MCF 10A (cell line): ENCODE data around the gene OCEL1. TPM values are rescaled to one million over a fixed set of nuclear protein-coding genes. Genes with fewer than 3 reads are reported as not detected.

Experiments
- BruUV-seq: library from RNA; stranded (reverse); fragments of 400-500 nt; replicated peaks from 2 replicates; lab custom pipeline; 2021; lab: Mats Ljungman, UMichigan
- CTCF ChIA-PET: fragments of 300-600 bp; sonication (Branson Sonifier 250); formaldehyde crosslinking; extraction: SDS; loops from one replicate; lab custom pipeline; 2021; ENCODE audit warnings: antibody characterized with exemption, inconsistent platforms; lab: Yijun Ruan, JAX
- POLR2A ChIA-PET: fragments of 300-600, 350-650 bp; sonication (Branson Sonifier 250); formaldehyde crosslinking; extraction: SDS; loops from one replicate; lab custom pipeline; 2020; ENCODE audit warnings: antibody characterized with exemption, inconsistent platforms; lab: Yijun Ruan, JAX
- DNase-seq: peaks from one replicate; pipeline ENCODE4 v3.0.0-alpha.2; 2018; ENCODE audit not compliant: unreplicated experiment
- H3K27ac Mint-ChIP-seq: one replicate; pipeline ENCODE4 v1.8.0; 2022; ENCODE audit warnings: mild to moderate bottlenecking, low read depth, mixed read lengths; ENCODE audit not compliant: unreplicated experiment
- H3K27me3 Mint-ChIP-seq: one replicate; pipeline ENCODE4 v1.8.0; 2022; ENCODE audit warnings: mixed read lengths; ENCODE audit not compliant: insufficient read depth, unreplicated experiment
- H3K36me3 Mint-ChIP-seq: one replicate; pipeline ENCODE4 v1.8.0; 2022; ENCODE audit warnings: mild to moderate bottlenecking, moderate library complexity, mixed read lengths; ENCODE audit not compliant: insufficient read depth, unreplicated experiment
- H3K4me1 Mint-ChIP-seq: one replicate; pipeline ENCODE4 v1.8.0; 2022; ENCODE audit warnings: mixed read lengths; ENCODE audit not compliant: insufficient read depth, unreplicated experiment
- H3K4me3 Mint-ChIP-seq: one replicate; pipeline ENCODE4 v1.8.0; 2022; ENCODE audit warnings: mild to moderate bottlenecking, moderate library complexity, mixed read lengths; ENCODE audit not compliant: unreplicated experiment
- H3K9me3 Mint-ChIP-seq: one replicate; pipeline ENCODE4 v1.8.0; 2022; ENCODE audit warnings: mixed read lengths; ENCODE audit not compliant: unreplicated experiment
- CTCF ChIP-seq: fragments of 200-600 bp; IDR thresholded peaks from one replicate; pipeline ENCODE4 v1.8.0; 2022; ENCODE audit warnings: antibody characterized with exemption, mild to moderate bottlenecking; ENCODE audit not compliant: unreplicated experiment
- intact Hi-C: fragments of 100-400 bp; cut with micrococcal nuclease; formaldehyde crosslinking; loops from 2 replicates; pipeline ENCODE4 v1.14.1; 2022
- total RNA-seq: library from RNA; stranded (reverse); gene quantifications from 2 replicates; pipeline ENCODE4 v1.2.3, GENCODE V29; 2022

The OCEL1 gene
- total RNA-seq, 1 experiment from 2014 or later: 14.3 TPM

DNA sequence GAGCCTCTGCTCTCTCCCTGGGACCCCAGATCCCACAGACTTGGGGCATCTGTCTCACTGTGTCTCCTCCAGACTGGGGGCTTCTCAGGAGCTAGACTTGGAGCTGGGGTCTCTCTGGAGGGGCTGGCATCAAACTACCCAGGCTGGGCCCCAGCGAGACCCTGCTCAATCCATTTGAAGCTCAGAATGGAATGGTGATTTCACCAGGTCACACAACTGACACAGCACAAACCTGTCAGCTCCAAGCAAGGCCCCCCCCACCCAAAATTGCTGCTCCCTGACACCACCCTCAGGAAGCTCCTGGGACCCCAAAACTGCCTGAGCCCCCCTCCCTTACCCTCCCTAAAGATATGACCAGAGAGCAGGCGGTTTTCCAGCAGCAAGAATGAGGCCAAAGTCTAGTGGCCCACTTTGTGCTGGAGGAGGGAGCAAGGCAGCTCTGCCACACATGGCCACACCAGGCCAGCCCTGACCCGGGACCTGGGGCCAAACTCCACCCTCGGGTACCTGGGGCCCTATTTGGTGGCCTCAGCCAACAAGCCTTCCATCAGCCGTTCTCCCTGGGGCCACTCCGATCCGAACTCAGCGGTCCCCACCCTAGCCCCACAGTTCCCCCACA, 17.3 kb downstream of the OCEL1 start:
- Mint-ChIP-seq H3K27me3 (no peaks in the 10 kb centered on the region), H3K36me3 (peaks cover 33% of the 10 kb centered on the region), H3K4me1 (peaks cover 33% of the 10 kb centered on the region), H3K27ac (peak overlapping the region; percentile 93), H3K4me3 (peak overlapping the region; percentile 89), H3K9me3 (no peaks in the 10 kb centered on the region)
- TF ChIP-seq CTCF: no peak
- POLR2A ChIA-PET: interaction anchor here (0.6 to 4.3 kb wide), 11 partner anchors 8 to 167 kb away, joined by 3 to 34 read pairs (median 7); partner anchors contain the start of genes BABAM1, DDA1, HAUS8 and MRPL34
- intact Hi-C loops: no loop called here
- no TSS peak for BruUV-seq
- no peak for DNase-seq
- CTCF ChIA-PET: interaction anchor here (0.6 to 1.6 kb wide), 4 partner anchors 16 to 191 kb away, joined by 4 to 8 read pairs (median 4); no protein-coding TSS in a partner anchor

- ChIA-PET POLR2A (interaction anchor here (0.6 to 4.3 kb wide), 18 partner anchors 9 to 1176 kb away, joined by 3 to 34 read pairs (median 4); partner anchors contain the start of genes BABAM1, DDA1, HAUS8 and MRPL34), CTCF (interaction anchor here (0.7 to 1.0 kb wide), 2 partner anchors 17 to 31 kb away, joined by 4 read pairs; no protein-coding TSS in a partner anchor)
- DNase-seq: peak; percentile 71
- Mint-ChIP-seq H3K36me3 (peaks cover 29% of the 10 kb centered on the region), H3K4me1 (peaks cover 35% of the 10 kb centered on the region), H3K9me3 (no peaks in the 10 kb centered on the region), H3K27ac (peak overlapping the region; percentile 93), H3K4me3 (peak overlapping the region; percentile 89), H3K27me3 (no peaks in the 10 kb centered on the region)
- TF ChIP-seq CTCF: no peak
- TSS peak; percentile 21 for BruUV-seq
- intact Hi-C loops: no loop called here
These were observed 18.0 kb downstream of the OCEL1 start for GRCh38 chr19:17243830-17244617.

DNA sequence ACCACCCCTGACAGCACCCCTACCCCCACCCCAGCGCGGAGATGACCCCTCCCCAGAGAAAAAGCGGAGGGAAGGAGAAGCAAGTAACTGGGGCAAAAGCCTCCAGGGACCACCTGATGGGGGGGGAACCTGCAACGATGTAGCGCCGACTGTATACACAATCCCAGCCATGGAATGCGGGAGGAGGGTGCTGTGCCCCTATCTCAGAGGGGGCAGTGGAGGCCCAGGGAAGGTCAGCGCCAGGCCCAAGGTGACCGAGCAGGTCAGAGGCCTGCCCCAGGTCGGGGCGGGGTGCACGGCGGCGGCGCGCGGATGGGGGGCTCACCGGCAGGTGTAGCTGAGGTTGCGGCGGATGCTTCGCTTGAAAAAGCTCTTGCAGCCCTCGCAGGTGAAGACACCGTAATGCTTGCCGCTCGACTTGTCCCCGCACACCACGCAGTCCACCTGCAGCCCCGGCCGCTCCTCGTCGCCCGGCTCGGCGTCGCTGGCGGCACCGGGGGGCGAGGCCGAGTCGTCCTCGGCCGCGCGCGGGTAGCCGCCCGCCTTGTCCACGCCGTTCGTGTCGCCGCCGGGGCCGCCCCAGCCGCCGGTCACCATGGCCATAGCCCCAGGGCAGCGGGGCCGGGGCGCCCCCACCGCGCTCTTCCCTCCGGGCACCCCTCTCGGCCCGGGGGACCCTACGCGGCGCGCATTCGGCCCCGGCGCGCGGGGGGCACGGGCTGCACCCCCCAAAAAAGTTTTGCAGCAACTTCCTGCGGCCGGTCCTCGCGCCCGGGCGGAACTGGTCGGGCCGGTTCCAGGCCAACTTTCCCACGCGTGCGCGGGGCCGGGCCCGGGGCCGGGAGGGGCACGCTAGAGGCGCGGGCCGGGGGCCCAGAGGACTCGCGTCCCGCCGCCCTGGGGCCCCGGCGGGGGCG, 18.9 kb downstream of the OCEL1 start:
- TF ChIP-seq CTCF: no peak
- intact Hi-C loops: no loop called here
- BruUV-seq: no TSS peak
- CTCF ChIA-PET: no interaction called here
- H3K36me3 Mint-ChIP-seq: peaks cover 21% of the 10 kb centered on the region
- POLR2A ChIA-PET: interaction anchor here (0.7 to 4.3 kb wide), 12 partner anchors 10 to 1176 kb away, joined by 3 to 34 read pairs (median 7); partner anchors contain the start of genes BABAM1, HAUS8, MRPL34 and MYO9B
- H3K27ac Mint-ChIP-seq: peak overlapping the region; percentile 93
- peak overlapping the region; percentile 89 for H3K4me3 Mint-ChIP-seq
- no peaks in the 10 kb centered on the region for H3K9me3 Mint-ChIP-seq
- DNase-seq: no peak
- H3K4me1 Mint-ChIP-seq: peaks cover 38% of the 10 kb centered on the region
- H3K27me3 Mint-ChIP-seq: no peaks in the 10 kb centered on the region
